ENCODE data around the gene SRD5A2. TPM values are rescaled to one million over a fixed set of nuclear protein-coding genes. Genes with fewer than 3 reads are reported as not detected.
"Not testable (repeated sequence)": the region's sequence is repeated elsewhere in the genome, so short reads cannot be mapped to it uniquely, and the experiment has no call there.

Gene SRD5A2
- polyA plus RNA-seq, 1 experiment, result not detected

GRCh38 chr2:31504311-31504710 lies 76.4 kb downstream of the SRD5A2 start:
- Histone ChIP-seq H3K4me3 (ENCODE audit: low read depth, low read length) (no peak overlapping the region), H3K27me3 (ENCODE audit: control insufficient read depth, insufficient read depth, low read length) (no peaks in the 10 kb centered on the region), H3K36me3 (ENCODE audit: control insufficient read depth, insufficient read depth, low read length) (no peaks in the 10 kb centered on the region)
- POLR2A ChIA-PET, result no interaction called here
- CTCF ChIA-PET, result interaction anchor here (2.4 kb wide), 1 partner anchor 19 kb away, joined by 9 read pairs; no protein-coding TSS in a partner anchor
- no peak for DNase-seq (ENCODE audit: low read depth)
- TF ChIP-seq CTCF (IDR thresholded peaks at IDR 0.05; ENCODE audit: insufficient read depth, low read depth, low read length), result no peak

GRCh38 chr2:31496451-31496874 lies 84.3 kb downstream of the SRD5A2 start:
- CTCF ChIA-PET; H3K4me3 ChIP-seq (ENCODE audit: low read depth, low read length); H3K27me3 ChIP-seq (ENCODE audit: control insufficient read depth, insufficient read depth, low read length); DNase-seq (ENCODE audit: low read depth); H3K36me3 ChIP-seq (ENCODE audit: control insufficient read depth, insufficient read depth, low read length); POLR2A ChIA-PET: not testable (repeated sequence)

GRCh38 chr2:31489339-31489738 lies 91.4 kb downstream of the SRD5A2 start:
- H3K4me3 ChIP-seq (ENCODE audit: low read depth, low read length); H3K36me3 ChIP-seq (ENCODE audit: control insufficient read depth, insufficient read depth, low read length); H3K27me3 ChIP-seq (ENCODE audit: control insufficient read depth, insufficient read depth, low read length); POLR2A ChIA-PET; DNase-seq (ENCODE audit: low read depth): not testable (repeated sequence)
- CTCF ChIA-PET, result interaction anchor here (1.0 to 2.2 kb wide), 3 partner anchors 14 to 37 kb away, joined by 5 to 7 read pairs (median 6); no protein-coding TSS in a partner anchor
- 0 out of 2 replicates have a peak, but pooled peaks have one; percentile 24 for TF ChIP-seq CTCF (IDR thresholded peaks at IDR 0.05; ENCODE audit: insufficient read depth, low read depth, low read length)

- Histone ChIP-seq H3K4me3 (ENCODE audit: low read depth, low read length) (no peak overlapping the region), H3K36me3 (ENCODE audit: control insufficient read depth, insufficient read depth, low read length) (no peaks in the 10 kb centered on the region), H3K27me3 (ENCODE audit: control insufficient read depth, insufficient read depth, low read length) (no peaks in the 10 kb centered on the region)
- DNase-seq (ENCODE audit: low read depth), result no peak
- ChIA-PET CTCF (interaction anchor here (1.2 kb wide), 2 partner anchors 40 to 150 kb away, joined by 4 to 5 read pairs; no protein-coding TSS in a partner anchor), POLR2A (no interaction called here)
- TF ChIP-seq CTCF (IDR thresholded peaks at IDR 0.05; ENCODE audit: insufficient read depth, low read depth, low read length), result no peak
These were observed 97.5 kb downstream of the SRD5A2 start for GRCh38 chr2:31483246-31483645.

GRCh38 chr2:31476511-31477180 lies 104.1 kb downstream of the SRD5A2 start:
- no peaks in the 10 kb centered on the region for H3K36me3 ChIP-seq (ENCODE audit: control insufficient read depth, insufficient read depth, low read length)
- DNase-seq (ENCODE audit: low read depth), result no peak
- H3K27me3 ChIP-seq (ENCODE audit: control insufficient read depth, insufficient read depth, low read length), result no peaks in the 10 kb centered on the region
- CTCF ChIA-PET, result interaction anchor here (0.8 to 1.9 kb wide), 3 partner anchors 8 to 20 kb away, joined by 3 to 6 read pairs (median 5); no protein-coding TSS in a partner anchor
- TF ChIP-seq CTCF (IDR thresholded peaks at IDR 0.05; ENCODE audit: insufficient read depth, low read depth, low read length), result no peak
- H3K4me3 ChIP-seq (ENCODE audit: low read depth, low read length), result no peak overlapping the region
- POLR2A ChIA-PET, result interaction anchor here (0.6 kb wide), 1 partner anchor 529 kb away, joined by 6 read pairs; no protein-coding TSS in a partner anchor
